ENCODE data around the gene CPAMD8.

DNA sequence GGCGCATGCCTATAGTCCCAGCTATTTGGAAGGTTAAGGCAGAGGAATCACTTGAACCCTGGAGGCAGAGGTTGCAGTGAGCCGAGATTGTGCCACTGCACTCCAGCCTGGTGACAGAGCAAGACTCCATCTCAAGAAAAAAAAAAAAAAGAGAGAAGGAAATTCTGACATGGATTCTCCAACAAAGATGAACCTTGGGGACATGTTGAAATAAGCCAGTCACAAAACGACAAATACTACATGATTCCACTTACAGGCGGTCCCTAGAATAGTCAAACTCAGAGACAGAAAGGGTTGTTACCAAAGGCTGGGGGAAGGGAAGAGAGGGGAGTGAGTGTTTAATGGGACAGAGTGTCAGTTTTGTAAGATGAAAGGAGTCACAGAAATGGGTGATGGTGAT lies 71.4 kb downstream of the CPAMD8 start:
- no peak for TF ChIP-seq YY1 (IDR thresholded peaks at IDR 0.05; ENCODE audit: insufficient read depth, insufficient read length)
- no peak for TF ChIP-seq ZNF274 (IDR thresholded peaks at IDR 0.05; ENCODE audit: low read depth, low read length)
- TF ChIP-seq SUZ12 (IDR thresholded peaks at IDR 0.05; ENCODE audit: extremely low read depth, insufficient read depth, insufficient read length), result no peak
